Thyroid gland (tissue), 4 donors: Measurements from ENCODE around the gene LIMCH1.

Source experiments
- POLR2A ChIP-seq, 2 donors: fragments of 450-650 bp; IDR thresholded peaks; one replicate each; pipeline ENCODE4 v1.6.1; 2017; ENCODE audit warnings: antibody characterized with exemption in 2 of 2, mild to moderate bottlenecking in 2 of 2, moderate library complexity in 1 of 2
- TF ChIP-seq, protein P1 (sequence below), 6 experiments: fragments of 200-600 bp in 3 of 6; fragments of 450-650 bp in 3 of 6; sonication (generic) in 3 of 6; IDR thresholded peaks; one replicate each; pipeline ENCODE4 v1.5.1; 2016 to 2019; ENCODE audit warnings: antibody characterized with exemption in 6 of 6, mild to moderate bottlenecking in 2 of 6, inconsistent platforms in 1 of 6, moderate library complexity in 1 of 6

DNA sequence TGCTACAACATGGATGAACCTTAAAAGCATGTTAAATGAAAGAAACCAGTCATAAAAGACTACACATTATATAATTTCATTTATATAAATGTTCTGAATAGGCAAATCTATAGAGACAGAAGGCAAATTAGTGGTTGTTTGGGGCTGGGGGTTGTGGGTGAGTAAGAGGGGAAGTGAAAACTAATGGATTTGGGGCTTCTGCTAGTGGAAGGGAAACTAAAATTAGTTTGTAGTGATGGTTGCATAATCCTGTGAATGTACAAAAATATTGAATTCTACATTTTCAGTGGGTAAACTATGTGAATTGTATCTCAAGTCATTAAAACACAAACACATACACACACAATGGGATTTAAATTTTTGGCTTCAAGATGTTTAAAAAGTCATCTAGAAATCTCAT lies 25.4 kb upstream of the LIMCH1 start:
- TF ChIP-seq, protein P1, sequence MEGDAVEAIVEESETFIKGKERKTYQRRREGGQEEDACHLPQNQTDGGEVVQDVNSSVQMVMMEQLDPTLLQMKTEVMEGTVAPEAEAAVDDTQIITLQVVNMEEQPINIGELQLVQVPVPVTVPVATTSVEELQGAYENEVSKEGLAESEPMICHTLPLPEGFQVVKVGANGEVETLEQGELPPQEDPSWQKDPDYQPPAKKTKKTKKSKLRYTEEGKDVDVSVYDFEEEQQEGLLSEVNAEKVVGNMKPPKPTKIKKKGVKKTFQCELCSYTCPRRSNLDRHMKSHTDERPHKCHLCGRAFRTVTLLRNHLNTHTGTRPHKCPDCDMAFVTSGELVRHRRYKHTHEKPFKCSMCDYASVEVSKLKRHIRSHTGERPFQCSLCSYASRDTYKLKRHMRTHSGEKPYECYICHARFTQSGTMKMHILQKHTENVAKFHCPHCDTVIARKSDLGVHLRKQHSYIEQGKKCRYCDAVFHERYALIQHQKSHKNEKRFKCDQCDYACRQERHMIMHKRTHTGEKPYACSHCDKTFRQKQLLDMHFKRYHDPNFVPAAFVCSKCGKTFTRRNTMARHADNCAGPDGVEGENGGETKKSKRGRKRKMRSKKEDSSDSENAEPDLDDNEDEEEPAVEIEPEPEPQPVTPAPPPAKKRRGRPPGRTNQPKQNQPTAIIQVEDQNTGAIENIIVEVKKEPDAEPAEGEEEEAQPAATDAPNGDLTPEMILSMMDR (IDR thresholded peaks at IDR 0.05): no peak
- no peak for TF ChIP-seq POLR2A (IDR thresholded peaks at IDR 0.05)
